Epidermal melanocyte (primary cell): ENCODE data around the gene ST8SIA2.
"Not testable (repeated sequence)": the region's sequence is repeated elsewhere in the genome, so short reads cannot be mapped to it uniquely, and the experiment has no call there.

Experiments
- DNase-seq: peaks from one replicate; pipeline ENCODE4 v3.0.0; 2011; ENCODE audit warnings: low spot score; ENCODE audit not compliant: insufficient read length

ST8SIA2 gene

GRCh38 chr15:92435145-92435544, 41.5 kb downstream of the ST8SIA2 start:
- no peak for DNase-seq

GRCh38 chr15:92438471-92438870, 44.8 kb downstream of the ST8SIA2 start:
- DNase-seq: no peak

- DNase-seq: no peak
These were observed 49.7 kb downstream of the ST8SIA2 start for GRCh38 chr15:92443381-92443780.

GRCh38 chr15:92444631-92445030, 51.0 kb downstream of the ST8SIA2 start:
- DNase-seq: no peak

GRCh38 chr15:92448370-92448769, 54.7 kb downstream of the ST8SIA2 start:
- no peak for DNase-seq

GRCh38 chr15:92449476-92449875, 55.8 kb downstream of the ST8SIA2 start:
- no peak for DNase-seq

- no peak for DNase-seq
These were observed 57.6 kb downstream of the ST8SIA2 start for GRCh38 chr15:92451225-92451825.

GRCh38 chr15:92452143-92452542, 58.5 kb downstream of the ST8SIA2 start:
- DNase-seq: no peak

- no peak for DNase-seq
These were observed 59.9 kb downstream of the ST8SIA2 start for GRCh38 chr15:92453607-92454006.

GRCh38 chr15:92454555-92455105, 60.9 kb downstream of the ST8SIA2 start:
- no peak for DNase-seq

- DNase-seq: no peak
These were observed 61.6 kb downstream of the ST8SIA2 start for GRCh38 chr15:92455271-92455670.

GRCh38 chr15:92457471-92458041, 63.9 kb downstream of the ST8SIA2 start:
- no peak for DNase-seq

GRCh38 chr15:92460023-92460422, 66.3 kb downstream of the ST8SIA2 start:
- no peak for DNase-seq

- DNase-seq: no peak
These were observed 68.9 kb downstream of the ST8SIA2 start for GRCh38 chr15:92462424-92463125.

GRCh38 chr15:92463352-92463751, 69.7 kb downstream of the ST8SIA2 start:
- DNase-seq: no peak

- no peak for DNase-seq
These were observed 70.1 kb downstream of the ST8SIA2 start for GRCh38 chr15:92463826-92464225.

- no peak for DNase-seq
These were observed 73.2 kb downstream of the ST8SIA2 start for GRCh38 chr15:92466834-92467233.

- no peak for DNase-seq
These were observed 73.6 kb downstream of the ST8SIA2 start for GRCh38 chr15:92467245-92467644.

GRCh38 chr15:92468991-92469390, 75.3 kb downstream of the ST8SIA2 start:
- no peak for DNase-seq

- DNase-seq: no peak
These were observed 77.6 kb downstream of the ST8SIA2 start for GRCh38 chr15:92471288-92471687.

GRCh38 chr15:92473756-92474155, 80.1 kb downstream of the ST8SIA2 start:
- no peak for DNase-seq

GRCh38 chr15:92479730-92480129, 86.0 kb downstream of the ST8SIA2 start:
- DNase-seq: not testable (repeated sequence)

- DNase-seq: no peak
These were observed 86.7 kb downstream of the ST8SIA2 start for GRCh38 chr15:92480361-92480760.
